ENCODE results near the gene TEX10.
"Not testable (repeated sequence)": the region's sequence is repeated elsewhere in the genome, so short reads cannot be mapped to it uniquely, and the experiment has no call there.

TEX10 gene

GRCh38 chr9:100352727-100353505, at the start of gene TEX10:
Gene TEX10, minus strand, starts transcription at chr9:100352942. Its CDS starts 3,579 bp downstream, at chr9:100349363.
- DNase-seq (ENCODE audit: low spot score), result peak; percentile 72

GRCh38 chr9:100401042-100401441, 48.3 kb upstream of the TEX10 start:
- no peak for DNase-seq (ENCODE audit: low spot score)

GRCh38 chr9:100397529-100398266, 45.0 kb upstream of the TEX10 start:
- DNase-seq (ENCODE audit: low spot score), result no peak

GRCh38 chr9:100396769-100397168, 44.0 kb upstream of the TEX10 start:
- no peak for DNase-seq (ENCODE audit: low spot score)

- DNase-seq (ENCODE audit: low spot score), result no peak
Observed at GRCh38 chr9:100394816-100395215, 42.1 kb upstream of the TEX10 start.

- no peak for DNase-seq (ENCODE audit: low spot score)
Observed at GRCh38 chr9:100394032-100394695, 41.4 kb upstream of the TEX10 start.

- not testable (repeated sequence) for DNase-seq (ENCODE audit: low spot score)
Observed at GRCh38 chr9:100392989-100393388, 40.2 kb upstream of the TEX10 start.

- DNase-seq (ENCODE audit: low spot score), result no peak
Observed at GRCh38 chr9:100379862-100380261, 27.1 kb upstream of the TEX10 start.

GRCh38 chr9:100377015-100377414, 24.3 kb upstream of the TEX10 start:
- no peak for DNase-seq (ENCODE audit: low spot score)

- no peak for DNase-seq (ENCODE audit: low spot score)
Observed at GRCh38 chr9:100375658-100376057, 22.9 kb upstream of the TEX10 start.

GRCh38 chr9:100372648-100373047, 19.9 kb upstream of the TEX10 start:
- DNase-seq (ENCODE audit: low spot score), result no peak

GRCh38 chr9:100370064-100370723, 17.5 kb upstream of the TEX10 start:
- no peak for DNase-seq (ENCODE audit: low spot score)

- DNase-seq (ENCODE audit: low spot score), result no peak
Observed at GRCh38 chr9:100368672-100369071, 15.9 kb upstream of the TEX10 start.

GRCh38 chr9:100366121-100366520, 13.4 kb upstream of the TEX10 start:
- no peak for DNase-seq (ENCODE audit: low spot score)

GRCh38 chr9:100364013-100364412, 11.3 kb upstream of the TEX10 start:
- no peak for DNase-seq (ENCODE audit: low spot score)

- no peak for DNase-seq (ENCODE audit: low spot score)
Observed at GRCh38 chr9:100359057-100359456, 6.3 kb upstream of the TEX10 start.

GRCh38 chr9:100357501-100357900, 4.8 kb upstream of the TEX10 start:
- DNase-seq (ENCODE audit: low spot score), result no peak

- DNase-seq (ENCODE audit: low spot score), result no peak
Observed at GRCh38 chr9:100355561-100355960, 2.8 kb upstream of the TEX10 start.

GRCh38 chr9:100354121-100354800, 1.5 kb upstream of the TEX10 start:
- no peak for DNase-seq (ENCODE audit: low spot score)

- peak; percentile 21 for DNase-seq (ENCODE audit: low spot score)
Observed at GRCh38 chr9:100352201-100352726, 478 bp downstream of the TEX10 start.

- no peak for DNase-seq (ENCODE audit: low spot score)
Observed at GRCh38 chr9:100351508-100351907, 1.2 kb downstream of the TEX10 start.
